Measurements from ENCODE around the gene CAMK2G.
"Not testable (repeated sequence)": the region's sequence is repeated elsewhere in the genome, so short reads cannot be mapped to it uniquely, and the experiment has no call there.

CAMK2G gene

DNA sequence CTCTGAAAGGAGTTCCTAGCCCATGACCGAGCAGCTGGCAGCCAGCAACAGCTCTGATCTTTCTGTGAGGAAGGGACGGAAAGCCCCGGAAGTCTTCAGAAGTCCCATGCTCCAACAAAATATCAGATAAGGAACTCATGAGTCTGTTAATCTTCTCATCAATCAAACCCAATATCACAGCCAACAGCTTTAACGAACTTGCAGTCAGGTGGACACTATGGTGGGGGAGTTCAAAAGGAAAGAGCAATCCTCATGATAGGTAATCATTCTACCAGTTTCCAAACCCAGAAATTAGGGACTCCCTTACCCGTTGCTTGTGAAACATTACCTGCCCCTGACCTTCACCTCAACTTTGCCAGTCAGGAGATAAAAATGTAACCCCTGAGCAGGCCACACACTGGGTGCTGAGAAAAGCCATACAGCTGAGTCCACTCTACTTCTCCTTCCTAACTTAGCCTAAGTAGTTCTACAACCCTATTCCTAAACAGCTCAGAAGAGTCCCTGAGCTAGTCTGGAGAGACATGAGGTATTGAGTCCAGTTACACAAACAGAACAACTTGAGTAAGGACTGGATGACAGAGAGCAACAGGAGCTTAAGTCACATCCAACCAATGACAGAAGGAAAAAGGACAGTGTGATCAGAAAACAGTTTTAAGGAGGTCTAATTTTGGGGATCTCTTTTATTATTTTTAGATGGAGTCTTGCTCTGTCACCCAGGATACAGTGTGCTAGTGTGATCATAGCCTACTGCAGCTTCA is 65.1 kb downstream of the CAMK2G start:
- DNase-seq: no peak

DNA sequence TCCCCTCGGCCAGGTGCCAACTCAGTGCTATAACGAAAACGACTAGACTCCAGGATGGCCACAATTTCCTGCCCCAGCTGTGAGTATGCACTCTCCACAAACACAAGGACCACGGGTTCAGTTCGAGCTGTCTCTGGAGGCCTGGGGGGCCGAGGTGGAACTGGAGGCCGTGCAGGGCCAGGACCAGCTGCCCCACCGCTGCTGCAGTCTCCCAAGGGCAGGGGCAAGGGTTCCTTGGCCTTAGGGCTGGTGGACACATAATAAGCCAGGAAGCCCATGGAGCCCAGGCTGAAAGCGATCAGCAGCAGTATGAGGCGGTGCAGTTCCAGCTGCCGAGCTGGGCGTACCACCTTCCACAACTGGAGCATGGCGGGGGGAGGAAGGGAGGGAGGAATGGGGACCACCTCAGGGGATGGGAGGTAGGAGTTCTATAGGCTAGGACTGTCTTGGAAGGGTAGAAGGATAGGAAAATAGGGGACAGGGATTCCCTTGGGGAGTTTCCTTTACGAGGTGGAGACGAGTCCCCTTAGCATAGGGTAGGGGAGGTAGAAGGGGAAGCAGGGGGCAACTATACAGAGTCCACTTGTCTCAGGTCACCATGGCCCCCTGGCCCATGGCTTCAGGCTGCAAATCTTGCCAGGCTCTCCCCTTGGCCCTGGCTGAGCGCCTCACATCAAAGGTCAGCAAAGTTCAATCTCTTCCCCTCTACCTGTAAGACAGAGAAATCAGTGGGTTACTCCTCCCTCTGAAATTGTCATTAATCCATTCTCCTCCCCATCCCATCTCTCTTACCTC is 66.1 kb downstream of the CAMK2G start:
- DNase-seq: no peak

DNA sequence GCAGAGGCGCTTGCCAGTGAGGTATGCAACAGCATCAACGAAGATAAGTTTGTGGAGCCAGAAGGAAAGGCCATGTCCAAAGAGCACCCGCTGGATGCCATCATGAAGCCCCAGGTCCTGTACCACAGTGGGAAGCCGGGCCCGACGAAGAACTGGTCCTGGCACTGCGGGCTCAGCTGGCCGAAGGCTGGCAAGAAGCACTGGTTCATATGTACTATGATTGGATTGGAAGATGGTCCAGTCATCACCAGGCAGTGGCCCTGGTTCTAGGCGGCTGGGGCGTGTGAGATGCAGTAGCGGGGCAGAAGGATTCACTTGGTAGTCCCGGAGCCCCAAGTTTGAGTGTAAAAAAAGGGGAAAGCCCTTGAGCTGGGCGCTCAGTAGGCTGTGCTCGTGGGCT is 66.9 kb downstream of the CAMK2G start:
- DNase-seq: no peak

DNA sequence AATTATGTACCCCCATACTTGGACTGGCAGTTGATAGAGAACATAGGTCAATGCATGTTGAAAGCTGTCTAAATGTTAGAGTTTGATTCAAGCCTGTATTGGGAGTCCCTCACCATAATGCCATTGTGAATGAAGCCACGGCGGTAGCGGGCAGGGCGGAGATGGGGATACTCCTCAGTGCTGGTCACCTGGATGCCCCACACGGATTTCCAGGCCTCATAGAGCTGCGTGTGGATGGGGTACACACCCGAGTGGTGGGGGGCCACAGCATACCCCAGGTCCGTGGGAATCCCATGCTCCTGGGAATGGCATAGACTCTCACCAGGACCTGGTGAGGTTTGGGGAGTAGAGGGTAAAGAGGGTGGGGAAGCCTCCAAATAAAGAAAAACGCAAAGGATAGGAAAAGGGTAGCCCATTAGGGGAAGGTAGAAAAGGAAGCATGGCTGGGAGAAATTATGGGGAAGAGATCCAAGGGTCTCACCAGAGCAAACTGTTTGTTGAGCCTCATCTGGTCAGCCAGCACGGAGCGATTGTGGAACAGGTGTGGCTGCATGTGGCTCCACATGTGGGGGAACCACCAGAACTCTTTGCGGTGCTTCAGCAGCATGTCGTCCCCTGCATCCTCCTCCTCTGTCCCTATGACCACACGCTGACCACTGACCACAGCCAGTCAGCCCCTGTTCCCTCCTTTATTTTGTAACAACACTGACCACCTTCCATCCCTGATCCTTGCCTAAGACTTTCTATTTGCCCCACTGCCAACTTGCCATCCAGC is 68.0 kb downstream of the CAMK2G start:
- DNase-seq: no peak

DNA sequence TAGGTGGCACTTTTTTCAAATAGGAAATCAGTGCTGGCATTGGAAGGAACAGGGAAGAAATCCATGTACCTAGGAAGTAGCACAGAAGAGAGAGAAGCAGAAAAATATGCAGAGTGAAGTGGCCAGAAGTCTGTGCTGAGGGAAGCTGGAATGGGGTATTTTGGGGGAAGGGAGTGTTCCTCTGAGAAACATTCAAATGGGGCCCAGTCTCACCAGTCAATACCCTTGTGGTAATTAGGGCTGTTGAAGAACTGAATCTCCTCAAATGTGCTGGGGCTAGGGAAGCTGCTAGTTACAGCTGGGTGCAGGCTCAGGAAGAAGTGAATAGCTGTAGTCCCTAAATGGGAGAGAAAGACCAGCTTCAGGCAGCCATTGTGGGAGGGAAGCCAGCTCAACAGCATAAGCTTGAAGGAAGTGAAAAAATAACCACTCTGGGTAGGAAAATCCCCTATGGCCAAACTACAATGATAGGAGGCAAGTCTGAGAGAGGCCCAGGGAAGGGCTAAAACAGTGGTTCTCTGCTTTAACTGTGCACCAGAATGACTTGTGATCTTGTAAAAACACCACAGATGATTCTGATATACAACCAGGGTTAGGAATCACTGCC is 70.6 kb downstream of the CAMK2G start:
- DNase-seq: no peak

DNA sequence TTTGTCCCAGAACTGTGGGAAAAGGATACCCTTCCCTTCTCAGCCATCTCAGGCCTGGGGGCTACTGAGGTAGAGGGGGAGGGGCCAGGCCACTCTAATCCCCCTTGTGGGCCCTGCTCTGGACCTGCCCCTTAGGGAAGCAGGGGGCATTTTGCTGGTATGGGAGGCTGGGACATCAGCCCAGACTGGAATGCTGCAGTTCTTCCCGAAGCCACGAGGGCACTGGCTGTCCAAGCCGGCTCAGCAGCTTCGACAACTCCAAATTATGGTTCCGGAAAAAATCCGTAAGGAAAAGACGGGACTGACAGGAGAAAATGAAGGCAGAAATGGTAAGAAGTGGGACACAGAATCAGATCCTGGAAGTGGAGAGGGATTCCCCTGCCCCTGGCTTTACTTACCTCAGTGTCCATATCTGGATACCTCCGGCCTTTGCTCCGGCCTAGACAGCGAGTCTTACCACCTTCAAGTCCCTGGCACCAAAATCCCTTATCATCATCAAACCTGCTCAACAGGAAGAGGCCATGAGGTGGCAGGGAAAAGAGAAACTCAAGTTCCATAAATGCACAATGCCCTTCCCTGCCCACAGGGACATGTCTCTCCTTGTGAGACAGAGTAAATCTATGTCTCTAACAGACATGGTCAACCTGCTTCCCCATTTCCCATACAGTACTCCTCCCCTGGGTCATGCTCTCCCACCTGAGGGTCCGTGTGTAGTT is 71.9 kb downstream of the CAMK2G start:
- DNase-seq: no peak

DNA sequence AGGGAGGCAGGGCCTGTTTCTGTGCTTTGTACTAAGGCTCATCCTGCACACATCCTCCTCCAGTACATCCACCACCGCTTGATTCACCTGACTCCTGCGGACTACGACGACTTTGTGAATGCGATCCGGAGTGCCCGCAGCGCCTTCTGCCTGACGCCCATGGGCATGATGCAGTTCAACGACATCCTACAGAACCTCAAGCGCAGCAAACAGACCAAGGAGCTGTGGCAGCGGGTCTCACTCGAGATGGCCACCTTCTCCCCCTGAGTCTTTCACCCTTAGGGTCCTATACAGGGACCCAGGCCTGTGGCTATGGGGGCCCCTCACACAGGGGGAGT is 73.1 kb downstream of the CAMK2G start:
- DNase-seq: no peak

DNA sequence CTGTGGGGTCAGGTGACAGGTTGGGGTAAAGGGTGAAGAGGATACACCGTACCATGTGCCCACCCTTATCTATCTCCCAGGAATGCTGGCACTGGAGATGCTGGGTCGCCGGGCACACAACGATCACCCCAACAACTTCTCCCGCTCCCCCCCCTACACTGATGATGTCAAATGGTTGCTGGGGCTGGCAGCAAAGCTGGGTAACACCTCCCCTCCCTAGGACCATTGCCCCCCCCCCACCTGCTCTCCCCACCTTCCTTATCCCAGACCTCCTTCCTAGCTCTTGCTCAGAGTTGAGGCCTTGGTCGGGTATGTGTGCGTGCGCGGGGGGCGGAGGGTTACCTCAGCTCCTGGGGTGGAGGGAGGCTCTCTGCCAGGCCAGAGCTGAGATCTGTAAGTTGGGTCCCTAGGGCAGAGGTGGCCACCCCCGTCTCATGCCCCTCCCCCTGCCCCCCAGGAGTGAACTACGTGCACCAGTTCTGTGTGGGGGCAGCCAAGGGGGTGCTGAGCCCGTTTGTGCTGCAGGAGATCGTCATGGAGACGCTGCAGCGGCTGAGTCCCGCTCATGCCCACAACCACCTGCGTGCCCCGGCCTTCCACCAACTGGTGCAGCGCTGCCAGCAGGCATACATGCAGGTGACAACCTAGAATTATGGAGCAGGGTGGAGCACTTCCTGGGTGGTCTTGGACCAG is 73.6 kb downstream of the CAMK2G start:
- DNase-seq: no peak

DNA sequence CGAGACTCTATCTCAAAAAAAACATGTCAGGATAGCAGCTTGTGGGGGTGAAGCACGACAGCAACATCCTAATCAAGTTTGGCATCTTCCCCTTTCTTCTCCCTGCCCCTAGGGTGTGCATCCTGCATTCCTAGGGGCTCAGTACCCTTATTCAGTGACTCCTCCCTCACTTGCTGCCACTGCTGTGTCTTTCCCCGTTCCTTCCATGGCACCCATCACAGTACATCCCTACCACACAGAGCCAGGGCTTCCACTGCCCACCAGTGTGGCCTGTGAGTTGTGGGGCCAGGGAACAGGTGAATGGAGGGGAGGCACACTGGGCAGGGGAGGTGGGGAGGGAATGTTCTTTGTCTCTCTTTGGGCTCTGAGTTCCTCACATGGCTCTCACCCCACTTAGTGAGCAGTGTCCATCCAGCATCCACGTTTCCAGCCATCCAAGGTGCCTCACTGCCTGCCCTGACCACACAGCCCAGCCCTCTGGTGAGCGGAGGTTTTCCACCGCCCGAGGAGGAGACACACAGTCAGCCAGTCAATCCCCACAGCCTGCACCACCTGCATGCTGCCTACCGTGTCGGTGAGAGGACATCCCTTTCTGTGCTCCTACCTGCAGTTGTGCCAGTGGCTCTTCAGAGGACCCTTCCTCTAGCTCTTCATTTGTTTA is 74.3 kb downstream of the CAMK2G start:
- DNase-seq: no peak

DNA sequence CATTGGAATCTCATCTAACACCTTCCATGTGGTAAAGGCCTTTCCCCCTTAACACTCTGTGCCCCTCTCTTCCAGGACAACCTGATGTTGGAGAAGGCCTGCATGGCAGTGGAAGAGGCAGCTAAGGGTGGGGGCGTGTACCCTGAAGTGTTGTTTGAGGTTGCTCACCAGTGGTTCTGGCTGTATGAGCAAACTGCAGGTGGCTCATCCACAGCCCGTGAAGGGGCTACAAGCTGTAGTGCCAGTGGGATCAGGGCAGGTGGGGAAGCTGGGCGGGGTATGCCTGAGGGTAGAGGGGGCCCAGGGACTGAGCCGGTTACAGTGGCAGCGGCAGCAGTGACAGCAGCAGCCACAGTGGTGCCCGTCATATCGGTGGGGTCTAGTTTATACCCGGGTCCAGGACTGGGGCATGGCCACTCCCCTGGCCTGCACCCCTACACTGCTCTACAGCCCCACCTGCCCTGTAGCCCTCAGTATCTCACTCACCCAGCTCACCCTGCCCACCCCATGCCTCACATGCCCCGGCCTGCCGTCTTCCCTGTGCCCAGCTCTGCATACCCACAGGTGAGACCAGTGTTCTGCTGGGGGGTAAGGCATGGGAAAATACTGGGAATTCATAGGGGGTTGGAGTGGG is 75.3 kb downstream of the CAMK2G start:
- no peak for DNase-seq

DNA sequence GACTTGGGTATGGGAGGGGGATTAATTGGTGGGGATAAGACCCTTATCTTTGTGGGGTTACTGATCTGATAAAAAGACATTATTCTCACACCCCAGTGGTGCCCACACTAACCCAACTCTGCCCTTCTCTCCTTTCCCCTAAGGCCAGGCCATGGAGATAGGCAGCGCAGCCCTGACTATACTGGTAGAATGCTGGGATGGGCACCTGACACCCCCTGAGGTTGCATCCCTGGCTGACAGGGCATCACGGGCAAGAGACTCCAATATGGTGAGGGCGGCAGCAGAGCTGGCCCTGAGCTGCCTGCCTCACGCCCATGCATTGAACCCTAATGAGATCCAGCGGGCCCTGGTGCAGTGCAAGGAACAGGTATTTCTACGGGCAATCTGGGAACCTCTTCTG is 76.3 kb downstream of the CAMK2G start:
- no peak for DNase-seq

DNA sequence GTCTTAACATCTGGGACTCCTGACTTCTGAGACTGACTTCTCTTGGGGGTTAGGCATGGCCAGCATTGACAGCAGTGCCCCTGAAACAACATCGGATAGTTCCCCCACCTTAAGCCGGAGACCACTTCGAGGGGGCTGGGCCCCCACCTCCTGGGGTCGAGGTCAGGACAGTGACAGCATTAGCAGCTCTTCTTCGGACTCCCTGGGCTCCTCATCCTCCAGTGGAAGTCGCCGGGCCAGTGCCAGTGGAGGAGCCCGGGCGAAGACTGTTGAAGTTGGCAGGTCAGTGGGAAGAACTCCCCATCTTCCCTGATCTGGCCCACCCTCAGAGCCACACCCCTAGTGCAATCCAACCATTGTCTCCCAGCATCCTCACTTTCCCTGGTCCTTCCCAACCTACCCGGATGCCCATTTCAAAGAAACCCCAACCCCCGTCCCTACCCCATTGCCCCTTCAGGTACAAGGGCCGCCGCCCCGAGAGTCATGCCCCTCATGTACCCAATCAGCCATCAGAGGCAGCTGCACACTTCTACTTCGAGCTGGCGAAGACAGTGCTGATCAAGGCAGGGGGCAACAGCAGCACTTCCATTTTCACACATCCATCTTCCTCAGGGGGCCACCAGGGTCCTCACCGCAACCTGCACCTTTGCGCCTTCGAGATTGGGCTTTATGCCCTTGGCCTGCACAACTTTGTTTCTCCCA is 76.9 kb downstream of the CAMK2G start:
- DNase-seq: no peak

DNA sequence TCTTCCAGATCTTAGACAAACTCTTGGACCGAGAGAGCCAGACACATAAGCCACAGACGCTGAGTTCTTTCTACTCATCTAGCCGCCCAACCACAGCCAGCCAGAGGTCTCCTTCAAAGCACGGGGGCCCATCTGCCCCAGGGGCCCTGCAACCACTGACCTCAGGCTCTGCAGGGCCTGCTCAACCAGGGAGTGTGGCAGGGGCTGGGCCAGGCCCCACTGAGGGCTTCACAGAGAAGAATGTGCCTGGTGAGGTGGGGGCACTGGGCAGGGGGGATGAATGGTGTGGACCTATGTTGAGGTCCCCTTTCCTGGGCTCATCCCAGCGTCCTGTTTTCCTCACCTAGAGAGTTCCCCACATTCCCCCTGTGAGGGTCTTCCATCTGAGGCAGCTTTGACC is 77.6 kb downstream of the CAMK2G start:
- DNase-seq: no peak

DNA sequence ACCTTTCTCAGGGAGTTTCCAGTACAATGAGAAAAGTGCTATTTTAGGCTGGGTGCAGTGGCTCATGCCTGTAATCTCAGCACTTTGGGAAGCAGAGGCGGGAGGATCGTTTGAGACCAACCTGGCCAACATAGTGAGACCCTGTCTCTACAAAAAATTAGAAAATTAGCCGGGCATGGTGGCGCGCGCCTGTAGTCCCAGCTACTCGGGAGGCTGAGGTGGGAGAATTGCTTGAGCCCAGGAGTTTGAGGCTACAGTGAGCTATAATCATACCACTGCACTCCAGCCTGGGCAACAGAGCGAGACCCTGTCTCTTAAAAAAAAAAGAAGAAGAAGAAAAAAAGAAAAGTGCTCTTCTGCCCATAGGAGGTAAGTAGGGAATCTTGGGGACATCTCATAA is 78.3 kb downstream of the CAMK2G start:
- DNase-seq: not testable (repeated sequence)

DNA sequence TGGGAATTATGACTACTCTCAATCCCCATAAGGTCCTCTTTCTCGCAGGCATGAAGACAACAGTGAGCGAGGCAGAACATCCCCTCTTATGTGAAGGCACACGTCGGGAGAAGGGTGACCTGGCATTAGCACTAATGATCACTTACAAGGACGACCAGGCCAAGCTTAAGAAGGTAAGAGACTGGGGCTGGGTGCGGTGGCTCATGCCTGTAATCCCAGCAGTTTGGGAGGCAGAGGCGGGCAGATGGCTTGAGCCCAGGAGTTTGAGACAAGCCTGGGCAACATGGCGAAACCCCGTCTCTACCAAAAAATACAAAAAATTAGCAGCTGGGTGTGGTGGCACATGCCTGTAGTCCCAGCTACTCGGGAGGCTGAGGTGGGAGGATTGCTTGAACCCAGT is 78.9 kb downstream of the CAMK2G start:
- not testable (repeated sequence) for DNase-seq

DNA sequence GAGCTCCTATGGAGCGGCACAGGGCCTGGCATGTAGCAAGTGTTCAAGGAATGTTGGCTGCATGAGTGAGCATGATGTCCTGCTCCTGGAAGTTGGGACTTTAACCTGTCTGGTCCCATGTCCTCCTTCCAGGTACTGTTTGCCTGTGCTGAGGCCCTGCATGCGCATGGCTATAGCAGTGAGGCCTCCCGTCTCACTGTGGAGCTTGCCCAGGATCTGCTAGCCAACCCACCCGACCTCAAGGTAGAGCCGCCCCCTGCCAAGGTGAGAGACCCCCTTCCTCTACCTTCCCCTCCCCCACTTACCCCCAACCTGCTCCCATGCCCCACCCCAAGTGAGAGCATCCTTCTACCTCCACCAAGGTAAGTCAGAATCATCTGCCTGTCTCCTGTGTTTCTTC is 80.9 kb downstream of the CAMK2G start:
- no peak for DNase-seq

DNA sequence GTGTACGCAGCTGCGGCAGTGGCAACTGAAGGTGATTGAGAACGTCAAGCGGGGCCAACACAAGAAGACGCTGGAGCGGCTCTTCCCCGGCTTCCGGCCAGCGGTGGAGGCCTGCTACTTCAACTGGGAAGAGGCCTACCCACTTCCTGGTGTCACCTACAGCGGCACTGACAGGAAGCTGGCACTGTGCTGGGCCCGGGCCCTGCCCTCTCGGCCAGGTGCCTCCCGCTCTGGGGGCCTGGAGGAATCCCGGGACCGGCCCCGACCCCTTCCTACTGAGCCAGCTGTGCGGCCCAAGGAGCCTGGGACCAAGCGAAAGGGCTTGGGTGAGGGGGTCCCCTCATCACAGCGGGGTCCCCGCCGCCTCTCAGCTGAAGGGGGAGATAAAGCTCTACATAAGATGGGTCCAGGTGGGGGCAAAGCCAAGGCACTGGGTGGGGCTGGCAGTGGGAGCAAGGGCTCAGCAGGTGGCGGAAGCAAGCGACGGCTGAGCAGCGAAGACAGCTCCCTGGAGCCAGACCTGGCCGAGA is 82.4 kb downstream of the CAMK2G start:
- DNase-seq: no peak

DNA sequence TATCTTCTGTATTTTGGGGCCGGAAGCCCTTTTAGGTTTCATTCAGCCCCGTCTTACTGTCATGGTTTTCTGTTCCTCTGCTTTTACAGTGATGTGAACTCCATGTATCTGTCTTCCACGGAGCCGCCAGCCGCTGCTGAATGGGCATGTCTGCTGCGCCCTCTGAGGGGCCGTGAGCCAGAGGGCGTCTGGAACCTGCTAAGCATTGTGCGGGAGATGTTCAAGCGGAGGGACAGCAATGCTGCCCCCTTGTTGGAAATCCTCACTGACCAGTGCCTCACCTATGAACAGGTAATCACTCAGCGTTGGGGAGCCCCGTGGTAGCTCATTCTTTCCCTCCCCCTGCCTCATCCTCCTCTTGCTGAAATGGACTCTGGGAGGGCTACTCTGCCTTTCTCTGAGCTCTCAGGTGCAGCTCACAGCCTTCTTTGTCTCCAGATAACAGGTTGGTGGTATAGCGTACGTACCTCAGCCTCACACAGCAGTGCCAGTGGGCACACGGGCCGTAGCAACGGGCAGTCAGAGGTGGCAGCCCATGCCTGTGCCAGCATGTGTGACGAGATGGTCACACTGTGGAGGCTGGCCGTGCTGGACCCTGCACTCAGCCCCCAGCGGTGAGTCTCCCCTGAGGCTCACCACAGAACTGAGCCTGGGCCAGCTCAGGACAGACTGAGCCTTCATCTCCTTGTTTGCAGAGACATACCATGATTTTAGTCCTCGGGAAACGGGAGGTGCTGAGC is 83.3 kb downstream of the CAMK2G start:
- DNase-seq: no peak

DNA sequence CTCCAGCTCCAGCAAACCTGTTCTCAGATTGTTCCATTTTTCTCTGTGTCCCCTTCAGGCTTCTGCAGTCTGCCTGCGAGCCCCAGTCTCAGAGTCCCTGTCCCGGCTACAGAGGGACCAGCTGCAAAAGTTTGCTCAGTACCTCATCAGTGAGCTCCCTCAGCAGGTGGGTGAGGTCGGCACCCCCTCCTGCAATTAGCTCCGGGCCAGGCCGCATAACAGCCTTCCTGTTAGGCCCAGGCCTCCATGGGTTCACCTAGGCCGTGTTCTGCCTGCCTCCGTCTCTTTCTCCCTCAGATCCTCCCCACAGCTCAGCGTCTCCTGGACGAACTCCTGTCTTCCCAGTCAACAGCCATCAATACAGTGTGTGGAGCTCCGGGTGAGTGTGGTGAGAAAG is 84.7 kb downstream of the CAMK2G start:
- DNase-seq: no peak

All from 8988T (cell line).